HG03469 (cell line): Measurements from ENCODE around the gene BRI3BP.
"Not testable (repeated sequence)": the region's sequence is repeated elsewhere in the genome, so short reads cannot be mapped to it uniquely, and the experiment has no call there.

Experiments
- ATAC-seq: cut with Tn5 transposase; IDR thresholded peaks from one replicate; pipeline ENCODE4 v1.9.1; 2021; ENCODE audit warnings: mild to moderate bottlenecking, moderate library complexity, moderate number of reproducible peaks; ENCODE audit not compliant: unreplicated experiment

The BRI3BP gene

GRCh38 chr12:125018356-125018755 is 24.9 kb downstream of the BRI3BP start:
- no peak for ATAC-seq

- no peak for ATAC-seq
These were observed 27.7 kb downstream of the BRI3BP start for GRCh38 chr12:125021096-125021495.

- no peak for ATAC-seq
These were observed 28.3 kb downstream of the BRI3BP start for GRCh38 chr12:125021771-125022170.

GRCh38 chr12:125023065-125023464 is 29.6 kb downstream of the BRI3BP start:
- ATAC-seq: no peak

- no peak for ATAC-seq
These were observed 31.6 kb downstream of the BRI3BP start for GRCh38 chr12:125024949-125025563.

GRCh38 chr12:125025606-125026235 is 32.3 kb downstream of the BRI3BP start:
- ATAC-seq: no peak

- no peak for ATAC-seq
These were observed 34.7 kb downstream of the BRI3BP start for GRCh38 chr12:125028106-125028505.

- ATAC-seq: no peak
These were observed 36.4 kb downstream of the BRI3BP start for GRCh38 chr12:125029761-125030358.

GRCh38 chr12:125031471-125031870 is 38.0 kb downstream of the BRI3BP start:
- not testable (repeated sequence) for ATAC-seq

GRCh38 chr12:125032466-125033152 is 39.2 kb downstream of the BRI3BP start:
- no peak for ATAC-seq

GRCh38 chr12:125033288-125033687 is 39.8 kb downstream of the BRI3BP start:
- ATAC-seq: no peak

GRCh38 chr12:125038976-125039625 is 45.7 kb downstream of the BRI3BP start:
- ATAC-seq: no peak

GRCh38 chr12:125049093-125049458 is 55.6 kb downstream of the BRI3BP start:
- ATAC-seq: no peak

GRCh38 chr12:125050446-125050845 is 57.0 kb downstream of the BRI3BP start:
- ATAC-seq: no peak

- ATAC-seq: no peak
These were observed 57.4 kb downstream of the BRI3BP start for GRCh38 chr12:125050868-125051267.

GRCh38 chr12:125053821-125054220 is 60.4 kb downstream of the BRI3BP start:
- ATAC-seq: no peak

GRCh38 chr12:125055591-125055990 is 62.1 kb downstream of the BRI3BP start:
- ATAC-seq: no peak

GRCh38 chr12:125056306-125056705 is 62.9 kb downstream of the BRI3BP start:
- no peak for ATAC-seq

GRCh38 chr12:125057708-125058107 is 64.3 kb downstream of the BRI3BP start:
- ATAC-seq: no peak

GRCh38 chr12:125061229-125061628 is 67.8 kb downstream of the BRI3BP start:
- ATAC-seq: no peak

- ATAC-seq: not testable (repeated sequence)
These were observed 70.1 kb downstream of the BRI3BP start for GRCh38 chr12:125063522-125063921.
